ENCODE results near the gene MEIS3.

MEIS3 gene

GRCh38 chr19:47435196-47435595 lies 15.9 kb upstream of the MEIS3 start:
- peaks cover 18% of the 10 kb centered on the region for H3K4me1 ChIP-seq (ENCODE audit: low read depth, poor library complexity, severe bottlenecking)
- peak overlapping the region; percentile 23; the same call in 1 of the 2 replicates for H3K4me2 ChIP-seq
- H3K4me3 ChIP-seq (IDR thresholded peaks at IDR 0.05; ENCODE audit: insufficient read depth, low read depth, low read length), result no peak overlapping the region
- no peaks in the 10 kb centered on the region for H4K20me1 ChIP-seq (ENCODE audit: insufficient read depth)
- H3K27me3 ChIP-seq (ENCODE audit: insufficient read depth, low read depth), result peaks cover 52% of the 10 kb centered on the region
- no peak overlapping the region for H3K27ac ChIP-seq
- H3K9ac ChIP-seq, result no peak overlapping the region
- no peak overlapping the region for H2AFZ ChIP-seq (ENCODE audit: low read depth)
- H3K36me3 ChIP-seq (ENCODE audit: insufficient read depth), result no peaks in the 10 kb centered on the region
- no peak for TF ChIP-seq CTCF (conservative IDR thresholded peaks at IDR 0.05; ENCODE audit: low read depth, low read length)
- H3K79me2 ChIP-seq (ENCODE audit: insufficient read depth, low read depth), result no peaks in the 10 kb centered on the region

GRCh38 chr19:47434088-47434487 lies 14.8 kb upstream of the MEIS3 start:
- Histone ChIP-seq H3K79me2 (ENCODE audit: insufficient read depth, low read depth) (no peaks in the 10 kb centered on the region), H3K27ac (no peak overlapping the region), H3K9ac (no peak overlapping the region), H3K4me2 (no peak overlapping the region), H4K20me1 (ENCODE audit: insufficient read depth) (no peaks in the 10 kb centered on the region), H3K4me3 (IDR thresholded peaks at IDR 0.05; ENCODE audit: insufficient read depth, low read depth, low read length) (no peak overlapping the region), H3K4me1 (ENCODE audit: low read depth, poor library complexity, severe bottlenecking) (peaks cover 23% of the 10 kb centered on the region), H3K27me3 (ENCODE audit: insufficient read depth, low read depth) (peaks cover 45% of the 10 kb centered on the region), H2AFZ (ENCODE audit: low read depth) (no peak overlapping the region), H3K36me3 (ENCODE audit: insufficient read depth) (no peaks in the 10 kb centered on the region)
- no peak for TF ChIP-seq CTCF (conservative IDR thresholded peaks at IDR 0.05; ENCODE audit: low read depth, low read length)

GRCh38 chr19:47433121-47433520 lies 13.8 kb upstream of the MEIS3 start:
- Histone ChIP-seq H2AFZ (ENCODE audit: low read depth) (no peak overlapping the region), H3K27me3 (ENCODE audit: insufficient read depth, low read depth) (peaks cover 36% of the 10 kb centered on the region; the same call in 1 of the 2 replicates), H4K20me1 (ENCODE audit: insufficient read depth) (no peaks in the 10 kb centered on the region), H3K36me3 (ENCODE audit: insufficient read depth) (no peaks in the 10 kb centered on the region), H3K4me1 (ENCODE audit: low read depth, poor library complexity, severe bottlenecking) (peaks cover 32% of the 10 kb centered on the region), H3K4me3 (IDR thresholded peaks at IDR 0.05; ENCODE audit: insufficient read depth, low read depth, low read length) (no peak overlapping the region), H3K27ac (no peak overlapping the region), H3K4me2 (no peak overlapping the region), H3K79me2 (ENCODE audit: insufficient read depth, low read depth) (no peaks in the 10 kb centered on the region), H3K9ac (no peak overlapping the region)
- no peak for TF ChIP-seq CTCF (conservative IDR thresholded peaks at IDR 0.05; ENCODE audit: low read depth, low read length)

- Histone ChIP-seq H3K79me2 (ENCODE audit: insufficient read depth, low read depth) (no peaks in the 10 kb centered on the region), H3K27me3 (ENCODE audit: insufficient read depth, low read depth) (peaks cover 32% of the 10 kb centered on the region; the same call in 1 of the 2 replicates), H4K20me1 (ENCODE audit: insufficient read depth) (no peaks in the 10 kb centered on the region), H3K4me1 (ENCODE audit: low read depth, poor library complexity, severe bottlenecking) (peaks cover 39% of the 10 kb centered on the region), H3K4me2 (no peak overlapping the region), H3K36me3 (ENCODE audit: insufficient read depth) (no peaks in the 10 kb centered on the region), H2AFZ (ENCODE audit: low read depth) (no peak overlapping the region), H3K27ac (no peak overlapping the region), H3K9ac (no peak overlapping the region), H3K4me3 (IDR thresholded peaks at IDR 0.05; ENCODE audit: insufficient read depth, low read depth, low read length) (no peak overlapping the region)
- no peak for TF ChIP-seq CTCF (conservative IDR thresholded peaks at IDR 0.05; ENCODE audit: low read depth, low read length)
Observed at GRCh38 chr19:47432499-47432898, 13.2 kb upstream of the MEIS3 start.
